ENCODE measurements around the gene CSF2RB. TPM values are rescaled to one million over a fixed set of nuclear protein-coding genes. Genes with fewer than 3 reads are reported as not detected.

CSF2RB gene
- total and polyA plus RNA-seq, 2 experiments from 2014 or later, result 2.6 to 4.1 TPM

- Histone ChIP-seq H4K20me1 (ENCODE audit: insufficient read depth) (no peaks in the 10 kb centered on the region), H3K27ac (no peak overlapping the region), H3K79me2 (ENCODE audit: insufficient read depth) (no peaks in the 10 kb centered on the region), H3K4me3 (no peak overlapping the region), H3K9me3 (ENCODE audit: low read depth) (no peaks in the 10 kb centered on the region), H3F3A (ENCODE audit: insufficient read depth) (no peaks in the 10 kb centered on the region), H3K27me3 (replicated peaks; ENCODE audit: insufficient read depth) (peaks cover 54% of the 10 kb centered on the region), H2AFZ (no peak overlapping the region), H3K4me2 (ENCODE audit: unreplicated experiment) (no peak overlapping the region), H3K9ac (no peak overlapping the region), H3K4me1 (ENCODE audit: insufficient read depth) (no peaks in the 10 kb centered on the region), H3K36me3 (ENCODE audit: low read depth) (no peaks in the 10 kb centered on the region), H3K9me2 (ENCODE audit: insufficient read depth) (no peaks in the 10 kb centered on the region)
- WGBS, 2 experiments (ENCODE audit: low coverage in 1 of 2, low lambda C conversion rate in 2 of 2, missing lambda C conversion rate in 2 of 2), result 22 to 36% methylated on average over 4 of the region's 4 CpGs
- no peak for TF ChIP-seq EZH2phosphoT487 (IDR thresholded peaks at IDR 0.05; ENCODE audit: insufficient read depth, low read depth)
- no peak for TF ChIP-seq EZH2 (IDR thresholded peaks at IDR 0.05; ENCODE audit: insufficient read depth, poor library complexity, severe bottlenecking)
- DNase-seq, result no peak
- in situ Hi-C loops (cut with MboI), result no loop called here
Observed at GRCh38 chr22:36898690-36899089, 14.7 kb upstream of the CSF2RB start.

DNA sequence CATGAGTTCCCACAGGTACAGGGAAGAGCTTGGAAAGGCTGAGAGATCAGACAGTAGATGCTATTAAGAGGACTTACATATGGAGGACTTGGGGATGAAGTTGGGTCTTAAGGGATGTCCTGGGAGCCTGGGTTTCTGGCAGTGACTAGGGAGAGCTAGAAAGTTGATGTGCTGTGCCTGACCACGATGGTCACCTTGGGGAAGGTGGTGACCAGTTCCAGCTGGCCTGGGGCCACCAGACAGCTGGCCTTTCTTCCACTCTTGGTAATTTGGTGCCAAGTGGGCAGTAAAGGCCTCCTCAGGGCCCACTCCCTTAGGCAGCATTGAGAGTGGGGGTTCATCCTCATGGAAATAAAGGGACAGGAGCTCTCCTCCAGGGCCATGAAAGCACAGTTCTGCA, 13.9 kb upstream of the CSF2RB start:
- Histone ChIP-seq H3F3A (ENCODE audit: insufficient read depth) (no peaks in the 10 kb centered on the region), H3K27me3 (replicated peaks; ENCODE audit: insufficient read depth) (peaks cover 54% of the 10 kb centered on the region), H3K4me1 (ENCODE audit: insufficient read depth) (no peaks in the 10 kb centered on the region), H2AFZ (no peak overlapping the region), H3K9ac (no peak overlapping the region), H3K27ac (no peak overlapping the region), H3K4me2 (ENCODE audit: unreplicated experiment) (no peak overlapping the region), H3K36me3 (ENCODE audit: low read depth) (no peaks in the 10 kb centered on the region), H3K4me3 (no peak overlapping the region), H4K20me1 (ENCODE audit: insufficient read depth) (no peaks in the 10 kb centered on the region), H3K79me2 (ENCODE audit: insufficient read depth) (no peaks in the 10 kb centered on the region), H3K9me3 (ENCODE audit: low read depth) (no peaks in the 10 kb centered on the region), H3K9me2 (ENCODE audit: insufficient read depth) (no peaks in the 10 kb centered on the region)
- in situ Hi-C loops (cut with MboI), result no loop called here
- no peak for TF ChIP-seq EZH2 (IDR thresholded peaks at IDR 0.05; ENCODE audit: insufficient read depth, poor library complexity, severe bottlenecking)
- TF ChIP-seq EZH2phosphoT487 (IDR thresholded peaks at IDR 0.05; ENCODE audit: insufficient read depth, low read depth), result no peak
- WGBS, 2 experiments (ENCODE audit: low coverage in 1 of 2, low lambda C conversion rate in 2 of 2, missing lambda C conversion rate in 2 of 2), result 6 to 11% methylated on average over 1 of the region's 1 CpG
- no peak for DNase-seq

GRCh38 chr22:36900225-36900624, 13.2 kb upstream of the CSF2RB start:
- Histone ChIP-seq H3F3A (ENCODE audit: insufficient read depth) (no peaks in the 10 kb centered on the region), H3K27me3 (replicated peaks; ENCODE audit: insufficient read depth) (peaks cover 57% of the 10 kb centered on the region), H3K9ac (no peak overlapping the region), H3K9me2 (ENCODE audit: insufficient read depth) (no peaks in the 10 kb centered on the region), H3K9me3 (ENCODE audit: low read depth) (no peaks in the 10 kb centered on the region), H3K4me3 (no peak overlapping the region), H3K79me2 (ENCODE audit: insufficient read depth) (no peaks in the 10 kb centered on the region), H2AFZ (no peak overlapping the region), H3K36me3 (ENCODE audit: low read depth) (no peaks in the 10 kb centered on the region), H3K4me2 (ENCODE audit: unreplicated experiment) (no peak overlapping the region), H3K27ac (no peak overlapping the region), H4K20me1 (ENCODE audit: insufficient read depth) (no peaks in the 10 kb centered on the region), H3K4me1 (ENCODE audit: insufficient read depth) (no peaks in the 10 kb centered on the region)
- 12 to 14% methylated on average over 1 to 2 of the region's 2 CpGs for WGBS, 2 experiments (ENCODE audit: low coverage in 1 of 2, low lambda C conversion rate in 2 of 2, missing lambda C conversion rate in 2 of 2)
- TF ChIP-seq EZH2 (IDR thresholded peaks at IDR 0.05; ENCODE audit: insufficient read depth, poor library complexity, severe bottlenecking), result no peak
- no peak for TF ChIP-seq EZH2phosphoT487 (IDR thresholded peaks at IDR 0.05; ENCODE audit: insufficient read depth, low read depth)
- no peak for DNase-seq
- in situ Hi-C loops (cut with MboI), result no loop called here

DNA sequence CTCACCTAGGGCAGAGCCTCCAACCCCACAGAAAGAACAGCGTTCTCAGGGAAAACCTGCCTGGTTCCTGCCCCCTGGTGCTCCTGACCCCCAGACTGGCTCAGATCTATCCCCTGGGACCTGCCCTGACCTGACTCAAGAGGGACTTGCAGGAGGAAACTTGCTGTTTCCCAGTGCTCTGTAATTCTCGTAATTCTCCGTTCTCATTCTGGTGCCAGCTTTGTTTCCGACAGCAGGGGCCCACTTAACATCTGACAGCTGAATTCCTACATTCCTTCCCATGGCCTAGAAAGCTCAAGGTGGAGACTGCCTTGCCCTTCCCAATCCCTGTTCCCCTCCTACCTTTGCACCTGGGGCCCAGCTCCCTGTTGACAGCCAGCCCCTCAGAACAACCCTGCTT, 12.5 kb upstream of the CSF2RB start:
- no peaks in the 10 kb centered on the region for H3K36me3 ChIP-seq (ENCODE audit: low read depth)
- no peaks in the 10 kb centered on the region for H3K4me1 ChIP-seq (ENCODE audit: insufficient read depth)
- no peak overlapping the region for H3K9ac ChIP-seq
- no peaks in the 10 kb centered on the region for H3K79me2 ChIP-seq (ENCODE audit: insufficient read depth)
- H3K27me3 ChIP-seq (replicated peaks; ENCODE audit: insufficient read depth), result peaks cover 54% of the 10 kb centered on the region
- WGBS, 2 experiments (ENCODE audit: low coverage in 1 of 2, low lambda C conversion rate in 2 of 2, missing lambda C conversion rate in 2 of 2), result 6 to 7% methylated on average over 4 of the region's 4 CpGs
- H3K4me2 ChIP-seq (ENCODE audit: unreplicated experiment), result no peak overlapping the region
- no peaks in the 10 kb centered on the region for H3K9me2 ChIP-seq (ENCODE audit: insufficient read depth)
- no peaks in the 10 kb centered on the region for H4K20me1 ChIP-seq (ENCODE audit: insufficient read depth)
- DNase-seq, result no peak
- H3K9me3 ChIP-seq (ENCODE audit: low read depth), result no peaks in the 10 kb centered on the region
- no peak overlapping the region for H2AFZ ChIP-seq
- H3K27ac ChIP-seq, result no peak overlapping the region
- in situ Hi-C loops (cut with MboI), result no loop called here
- no peak for TF ChIP-seq EZH2phosphoT487 (IDR thresholded peaks at IDR 0.05; ENCODE audit: insufficient read depth, low read depth)
- no peak for TF ChIP-seq EZH2 (IDR thresholded peaks at IDR 0.05; ENCODE audit: insufficient read depth, poor library complexity, severe bottlenecking)
- H3K4me3 ChIP-seq, result no peak overlapping the region
- no peaks in the 10 kb centered on the region for H3F3A ChIP-seq (ENCODE audit: insufficient read depth)
